AG09309 (cell line): ENCODE data around the gene EMP3.
A peak's percentile ranks its signal among the peaks of the same experiment; 100 is the strongest.
"Not testable (repeated sequence)": the region's sequence is repeated elsewhere in the genome, so short reads cannot be mapped to it uniquely, and the experiment has no call there.

Experiments used
- DNase-seq: peaks from one replicate; pipeline ENCODE4 v3.0.0-alpha.2; 2010; ENCODE audit warnings: low read depth
- H3K4me3 ChIP-seq: 2 replicates; pipeline ENCODE4 v1.5.1; 2011; ENCODE audit warnings: mild to moderate bottlenecking, low read depth, low read length, moderate library complexity; ENCODE audit not compliant: control insufficient read depth
- CTCF ChIP-seq: IDR thresholded peaks from 2 replicates; pipeline ENCODE4 v1.5.1; 2011; ENCODE audit warnings: mild to moderate bottlenecking, low read depth, low read length, inconsistent platforms; ENCODE audit not compliant: insufficient read depth, control insufficient read depth; ENCODE audit errors: missing control alignments

EMP3 gene

GRCh38 chr19:48325265-48325910, at the start of gene EMP3:
Gene EMP3 (plus strand): TSS chr19:48325552. CDS start chr19:48326845, 1,293 bp downstream.
- peak; percentile 74 for DNase-seq
- TF ChIP-seq CTCF: no peak
- peak within 1 kb of the TSS; percentile 72 for H3K4me3 ChIP-seq

- TF ChIP-seq CTCF: no peak
- DNase-seq: no peak
- no peak overlapping the region for H3K4me3 ChIP-seq
Measured at GRCh38 chr19:48279747-48280146, 45.6 kb upstream of the EMP3 start.

GRCh38 chr19:48283908-48284307, 41.4 kb upstream of the EMP3 start:
- no peak for TF ChIP-seq CTCF
- no peak overlapping the region for H3K4me3 ChIP-seq
- peak; percentile 91 for DNase-seq

GRCh38 chr19:48284896-48285295, 40.5 kb upstream of the EMP3 start:
- no peak for DNase-seq
- TF ChIP-seq CTCF: no peak

GRCh38 chr19:48287748-48288147, 37.6 kb upstream of the EMP3 start:
- no peak for TF ChIP-seq CTCF
- H3K4me3 ChIP-seq: no peak overlapping the region
- DNase-seq: no peak

More at GRCh38 chr19:48284896-48285295, 40.5 kb upstream of the EMP3 start:
- H3K4me3 ChIP-seq: no peak overlapping the region

- no peak for TF ChIP-seq CTCF
- peak overlapping the region; percentile 41 for H3K4me3 ChIP-seq
- DNase-seq: no peak
Measured at GRCh38 chr19:48290401-48290770, 35.0 kb upstream of the EMP3 start.

GRCh38 chr19:48290771-48291488, 34.4 kb upstream of the EMP3 start:
- no peak for DNase-seq
- peak; percentile 98 for TF ChIP-seq CTCF
- peak overlapping the region; percentile 41 for H3K4me3 ChIP-seq

- DNase-seq, H3K4me3 ChIP-seq: not testable (repeated sequence)
Measured at GRCh38 chr19:48291489-48291815, 33.9 kb upstream of the EMP3 start.
